Midbrain (tissue), 1 donor: Measurements from ENCODE around the gene MYH14.

ENCODE experiments used
- DNase-seq: peaks from one replicate; lab custom pipeline; 2025; lab: John Stamatoyannopoulos, UW

Gene MYH14

GRCh38 chr19:50290775-50291174 is 87.4 kb downstream of the MYH14 start:
- no peak for DNase-seq

DNA sequence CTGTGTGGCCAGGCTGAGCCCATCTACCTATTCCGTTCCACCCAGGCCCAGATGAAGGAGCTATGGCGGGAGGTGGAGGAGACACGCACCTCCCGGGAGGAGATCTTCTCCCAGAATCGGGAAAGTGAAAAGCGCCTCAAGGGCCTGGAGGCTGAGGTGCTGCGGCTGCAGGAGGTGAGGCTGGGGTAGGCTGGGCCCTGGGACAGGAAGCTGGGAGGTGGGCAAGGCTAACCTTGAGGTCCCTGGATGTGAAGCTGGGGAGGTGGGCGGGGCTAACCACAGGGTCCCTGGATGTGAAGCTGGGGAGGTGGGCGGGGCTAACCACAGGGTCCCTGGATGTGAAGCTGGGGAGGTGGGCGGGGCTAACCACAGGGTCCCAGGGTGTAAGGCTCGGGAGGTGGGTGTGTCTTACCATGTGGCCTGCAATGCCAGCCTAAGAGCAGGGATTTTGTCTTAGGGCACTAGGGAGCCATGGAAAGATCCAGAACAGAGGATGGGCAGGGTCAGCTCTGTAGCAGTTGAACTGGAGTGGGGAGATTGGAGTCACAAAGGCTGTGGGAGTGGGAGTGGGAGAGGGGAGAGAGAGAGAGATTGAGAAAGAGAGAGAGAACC is 88.9 kb downstream of the MYH14 start:
- DNase-seq, result no peak

DNA sequence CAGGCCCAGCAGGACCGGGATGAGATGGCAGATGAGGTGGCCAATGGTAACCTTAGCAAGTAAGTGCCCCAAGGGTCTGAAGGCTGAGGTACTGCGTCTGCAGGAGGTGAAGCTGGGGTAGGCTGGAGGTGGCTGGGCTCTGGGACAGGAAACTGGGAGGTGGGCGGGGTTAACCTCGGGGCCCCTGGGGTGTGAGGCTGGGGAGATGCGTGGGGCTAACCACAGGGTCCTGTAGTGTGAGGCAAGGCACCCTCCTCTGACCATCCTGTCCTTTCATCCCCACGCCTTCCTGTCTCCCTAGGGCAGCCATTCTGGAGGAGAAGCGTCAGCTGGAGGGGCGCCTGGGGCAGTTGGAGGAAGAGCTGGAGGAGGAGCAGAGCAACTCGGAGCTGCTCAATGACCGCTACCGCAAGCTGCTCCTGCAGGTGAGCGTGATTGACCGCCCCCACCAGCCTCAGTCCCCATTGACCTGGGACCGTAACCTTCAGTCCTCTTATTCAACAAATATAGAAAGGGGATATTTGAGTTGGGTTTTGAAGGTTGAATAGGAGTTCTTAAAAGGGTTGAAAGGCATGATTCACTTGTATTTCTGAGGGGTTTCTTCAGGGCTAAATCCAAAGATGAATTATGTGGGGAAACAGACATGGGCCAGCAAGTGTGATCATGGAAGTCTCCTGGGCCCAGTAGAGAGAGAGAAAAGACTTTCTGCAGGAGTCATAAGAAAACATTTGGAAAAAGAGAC is 90.0 kb downstream of the MYH14 start:
- no peak for DNase-seq

GRCh38 chr19:50300051-50300450 is 96.6 kb downstream of the MYH14 start:
- no peak for DNase-seq

GRCh38 chr19:50300814-50301606 is 97.6 kb downstream of the MYH14 start:
- DNase-seq, result no peak

- no peak for DNase-seq
These were observed 98.2 kb downstream of the MYH14 start for GRCh38 chr19:50301607-50301971.

DNA sequence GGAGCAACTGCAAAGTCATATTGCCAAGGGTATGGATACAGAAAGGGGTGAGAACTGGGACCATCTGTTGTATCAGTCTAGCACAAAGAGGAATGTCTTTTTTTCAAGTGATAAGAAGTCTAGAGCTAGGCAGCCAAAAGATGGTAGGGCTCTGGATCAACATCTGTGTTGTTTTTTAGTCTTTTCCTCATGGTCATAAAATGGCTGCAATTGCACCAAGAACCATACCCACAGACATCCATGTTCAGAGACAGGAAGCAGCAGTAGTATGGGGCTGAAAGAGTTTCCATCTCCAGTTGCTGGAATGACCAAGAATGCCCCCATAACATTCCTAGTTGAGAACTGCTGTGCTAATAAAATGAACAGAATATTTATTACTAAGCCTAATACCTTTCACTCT is 100.1 kb downstream of the MYH14 start:
- DNase-seq, result no peak

DNA sequence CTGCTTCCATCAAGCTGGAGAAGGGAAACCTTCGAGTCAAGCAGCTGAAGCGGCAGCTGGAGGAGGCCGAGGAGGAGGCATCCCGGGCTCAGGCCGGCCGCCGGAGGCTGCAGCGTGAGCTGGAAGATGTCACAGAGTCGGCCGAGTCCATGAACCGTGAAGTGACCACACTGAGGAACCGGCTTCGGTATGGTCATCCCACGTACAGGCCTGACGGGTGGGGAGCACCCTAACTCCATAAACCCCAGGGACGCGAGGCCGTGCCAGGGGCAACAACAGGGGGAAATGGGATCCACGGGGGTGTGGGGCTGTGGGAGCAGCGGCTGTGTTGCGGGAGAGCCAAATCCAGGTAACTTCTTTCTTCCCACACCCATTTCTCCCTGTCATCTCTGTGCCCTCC is 105.6 kb downstream of the MYH14 start:
- DNase-seq, result no peak

DNA sequence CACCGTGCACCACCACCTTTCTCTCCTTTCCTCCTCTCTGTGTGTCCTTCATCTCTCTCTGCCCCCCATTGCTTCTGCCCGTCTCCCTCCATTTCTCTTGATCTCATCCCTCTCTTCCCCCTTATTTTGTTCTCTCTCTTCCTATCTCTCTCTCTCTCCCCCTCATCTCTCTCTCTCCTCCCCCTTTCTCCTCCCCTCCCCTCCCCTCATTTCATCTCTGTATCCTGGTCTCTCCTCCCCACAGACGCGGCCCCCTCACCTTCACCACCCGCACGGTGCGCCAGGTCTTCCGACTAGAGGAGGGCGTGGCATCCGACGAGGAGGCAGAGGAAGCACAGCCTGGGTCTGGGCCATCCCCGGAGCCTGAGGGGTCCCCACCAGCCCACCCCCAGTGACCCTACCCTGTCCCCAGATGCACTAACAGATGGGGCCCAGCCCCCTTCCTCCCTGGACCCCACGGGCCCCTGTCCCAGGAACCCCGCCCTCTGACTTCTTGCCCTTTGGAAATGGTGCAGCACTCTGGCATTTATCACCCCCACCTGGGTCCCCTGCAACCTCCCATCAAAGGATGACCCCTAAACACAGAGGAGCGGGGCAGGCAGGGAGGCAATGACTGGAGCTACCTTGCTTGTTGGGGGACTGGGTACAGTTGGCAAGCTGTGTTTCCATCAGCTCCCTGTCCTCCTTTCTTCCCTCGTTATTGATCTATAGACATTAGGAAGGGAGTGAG is 106.1 kb downstream of the MYH14 start:
- DNase-seq, result no peak

GRCh38 chr19:50310759-50311465 is 107.5 kb downstream of the MYH14 start:
- DNase-seq, result no peak

DNA sequence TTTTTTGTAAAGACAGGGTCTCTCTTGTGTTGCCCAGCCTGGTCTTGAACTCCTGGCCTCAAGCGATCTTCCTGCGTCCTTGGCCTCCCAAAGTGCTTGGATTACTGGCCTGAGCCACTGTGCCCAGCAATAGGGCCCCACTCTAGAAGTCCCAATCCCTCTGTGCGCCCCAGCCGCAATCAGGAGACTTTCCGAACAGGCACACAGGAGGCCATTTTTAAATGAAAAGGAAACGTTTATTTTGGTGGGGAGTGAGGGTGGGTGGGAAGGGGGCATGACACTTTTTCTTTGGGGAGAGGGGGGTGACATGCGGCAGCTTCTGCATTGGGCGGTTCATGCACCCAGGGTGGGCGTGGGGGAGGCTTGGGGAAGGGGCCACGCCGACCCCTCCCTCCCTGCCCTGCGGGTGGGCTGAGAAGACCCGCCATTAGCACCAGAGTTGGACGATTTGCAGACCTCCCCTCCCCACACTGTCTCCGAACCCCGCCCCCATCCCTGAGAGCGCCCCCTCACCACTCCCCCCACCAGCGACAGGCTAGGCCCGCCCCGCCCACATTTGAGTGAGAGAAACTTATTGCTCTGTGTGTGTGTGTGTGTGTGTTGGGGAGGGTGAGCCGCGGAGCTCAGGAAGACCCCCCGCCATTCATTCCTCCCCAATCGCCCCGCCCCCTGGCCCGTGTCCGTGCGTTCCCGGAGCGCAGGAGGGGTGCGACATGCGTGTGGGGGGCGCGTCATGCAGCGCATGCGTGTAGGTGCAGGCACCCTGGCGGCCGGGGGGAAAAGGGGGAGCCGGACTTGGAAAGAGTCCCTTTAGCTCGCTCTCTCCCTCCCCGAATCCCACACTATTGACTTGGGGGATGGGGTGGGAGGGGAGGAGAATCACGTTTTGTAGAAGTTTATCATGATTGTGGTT is 108.6 kb downstream of the MYH14 start:
- no peak for DNase-seq

DNA sequence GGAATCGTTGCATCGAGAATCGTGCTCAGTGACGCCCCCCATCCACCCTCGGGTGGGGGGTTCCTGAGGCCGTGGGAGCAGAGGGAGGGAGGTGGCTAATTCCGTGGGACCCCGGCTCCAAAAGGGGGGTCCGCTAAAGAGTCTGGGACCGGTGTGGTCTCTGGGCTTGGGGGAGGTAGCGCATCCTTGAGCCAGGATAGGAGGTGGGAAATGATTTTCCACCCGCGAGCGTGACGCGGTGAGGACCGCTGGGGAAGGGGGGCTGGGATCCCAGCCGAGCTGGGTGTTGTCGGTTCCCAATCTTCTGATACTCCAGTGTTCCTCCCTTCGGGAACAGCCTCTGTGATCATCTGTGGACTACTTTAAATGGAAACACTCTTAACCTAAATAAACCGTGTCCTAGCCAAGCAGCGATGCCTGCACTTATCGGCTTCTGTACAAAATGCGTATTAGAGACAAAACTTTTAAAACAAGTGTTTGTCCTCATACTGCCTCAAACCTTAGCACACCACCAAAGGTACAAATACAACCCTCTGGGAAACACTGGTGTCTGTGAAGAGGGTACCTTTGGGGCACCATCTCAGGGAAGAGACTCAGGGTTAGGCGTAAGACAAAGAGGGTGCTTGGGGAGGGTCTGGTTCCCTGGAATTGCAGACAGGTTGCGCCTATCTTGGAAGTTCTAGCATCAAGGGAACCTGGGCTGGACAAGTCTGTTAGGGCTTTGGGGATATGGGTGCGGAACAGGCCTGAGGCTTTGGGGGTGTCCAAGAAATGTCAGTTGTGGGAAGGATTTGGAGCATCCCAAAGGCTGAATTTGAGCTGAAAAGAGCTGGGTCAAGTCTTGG is 109.8 kb downstream of the MYH14 start:
- no peak for DNase-seq

- DNase-seq, result no peak
These were observed 110.6 kb downstream of the MYH14 start for GRCh38 chr19:50313812-50314536.

DNA sequence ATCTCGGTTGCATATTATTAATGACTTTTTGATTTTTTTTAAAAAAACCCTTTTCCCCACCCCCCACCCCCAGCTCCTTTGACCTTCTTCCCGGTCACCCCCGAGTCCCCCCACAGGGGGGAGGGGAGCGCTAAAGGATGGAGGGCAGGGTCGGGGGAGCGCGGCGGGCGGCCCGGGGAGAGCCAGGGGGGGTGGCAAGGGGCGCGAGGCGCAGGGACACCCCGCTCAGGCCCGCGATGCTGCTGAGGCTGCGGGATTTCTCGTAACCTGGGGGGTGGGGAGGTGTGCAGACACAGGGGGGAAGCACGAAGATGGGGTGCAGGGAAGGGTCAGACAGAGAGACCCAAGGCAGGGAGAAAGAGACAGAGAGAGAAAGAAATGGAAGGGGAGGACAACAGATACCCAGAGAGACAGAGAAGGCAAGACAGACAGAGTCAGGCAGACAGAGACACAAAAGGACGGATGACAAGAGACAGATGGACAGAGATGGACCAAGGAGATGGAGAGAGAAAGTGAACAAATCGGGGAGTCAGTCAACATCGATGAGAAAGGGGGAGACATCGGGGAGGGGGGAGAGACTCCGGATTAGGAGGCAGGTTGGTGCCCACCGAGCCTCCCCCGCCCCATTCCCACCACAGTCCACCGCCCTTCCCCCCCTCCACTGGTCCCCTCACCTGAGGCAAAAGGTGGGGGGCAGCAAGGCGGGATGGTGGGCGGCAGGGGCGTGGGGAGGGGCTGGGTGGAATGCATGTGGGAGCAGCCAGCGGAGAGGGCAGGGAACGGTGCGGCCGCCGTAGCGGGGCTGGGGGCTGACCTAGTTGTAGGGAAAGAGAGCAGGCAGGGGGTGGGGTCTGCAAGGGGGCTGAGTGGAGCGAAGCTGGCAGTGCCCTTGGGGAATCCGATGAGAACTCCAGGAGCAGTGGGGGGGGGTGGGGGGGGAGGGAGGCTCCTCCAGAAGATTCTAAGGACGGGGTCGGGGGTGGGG is 111.6 kb downstream of the MYH14 start:
- DNase-seq, result no peak

DNA sequence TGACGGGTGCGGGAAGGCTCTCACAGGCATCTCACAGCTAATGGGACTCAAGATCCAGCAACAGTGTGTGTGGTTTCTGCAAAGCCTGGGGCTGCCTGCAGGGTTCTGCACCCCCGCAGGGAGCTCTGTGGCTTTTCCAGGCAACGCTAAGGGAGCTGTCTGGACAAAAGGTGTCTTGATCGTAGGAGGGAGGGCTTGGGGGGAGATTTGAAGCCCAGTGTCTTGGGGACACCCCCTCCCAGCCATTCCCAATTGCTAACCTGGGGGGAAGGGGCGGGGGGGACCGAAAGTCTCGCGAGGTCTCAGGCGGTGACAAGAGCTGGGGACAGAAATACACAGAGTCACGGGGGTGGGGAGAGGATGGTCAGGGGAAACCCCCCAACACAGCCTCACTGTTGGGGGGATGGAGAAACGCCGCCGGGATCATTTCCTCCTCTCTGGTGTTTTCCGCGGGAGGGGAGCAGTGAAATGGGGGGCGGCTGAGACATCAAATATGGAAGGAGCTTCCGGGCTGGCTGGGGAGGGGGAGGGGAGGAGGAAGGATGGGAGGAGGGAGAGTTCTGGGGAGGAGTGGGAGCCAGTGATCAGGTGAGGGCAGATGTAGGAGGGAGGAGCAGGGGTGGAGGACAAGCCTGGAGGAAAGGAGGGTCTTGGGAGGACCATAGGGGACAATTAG is 112.5 kb downstream of the MYH14 start:
- no peak for DNase-seq

DNA sequence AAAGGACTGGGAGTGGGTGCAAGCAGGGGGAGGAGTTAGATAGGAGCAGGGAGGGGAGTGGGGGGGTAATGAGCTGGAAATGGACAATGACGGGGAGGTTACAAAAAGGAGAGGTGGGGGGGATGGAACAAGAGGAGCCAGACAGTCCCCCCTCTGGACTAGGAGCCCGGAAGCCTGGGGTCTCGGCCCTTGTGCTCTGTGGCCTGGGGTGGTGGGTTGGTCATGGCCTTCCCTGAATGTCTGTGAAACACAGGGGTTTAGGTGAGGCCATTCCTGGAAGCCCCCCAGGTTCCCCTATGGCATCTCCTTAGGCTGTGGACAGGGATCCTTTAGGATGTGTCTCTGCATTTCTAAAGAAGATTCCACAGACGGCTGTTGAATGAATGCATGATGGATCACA is 113.7 kb downstream of the MYH14 start:
- DNase-seq, result no peak

DNA sequence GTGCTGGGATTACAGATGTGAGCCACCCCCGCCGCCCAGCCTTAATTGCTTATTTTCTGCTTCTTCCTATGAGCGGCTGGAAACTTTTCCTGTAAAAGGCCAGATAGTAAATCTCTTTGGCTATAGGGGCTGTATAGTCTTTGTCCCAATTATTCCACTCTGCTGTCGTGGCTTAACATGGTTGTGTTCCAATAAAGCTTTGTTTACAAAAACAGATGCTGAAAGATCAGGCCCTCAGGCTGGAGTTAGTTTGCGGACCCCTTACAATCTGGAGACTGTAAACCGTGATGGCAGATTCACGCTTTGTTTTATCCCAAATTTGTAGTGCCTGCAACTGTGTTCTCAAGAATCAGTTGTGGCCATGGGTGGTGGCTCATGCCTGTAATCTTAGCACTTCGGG is 115.0 kb downstream of the MYH14 start:
- DNase-seq, result no peak
